ENCODE results near the gene HSF2BP. TPM values are rescaled to one million over a fixed set of nuclear protein-coding genes. Genes with fewer than 3 reads are reported as not detected.

The HSF2BP gene
- total RNA-seq, 4 donors from 2014 or later, result 0.57 to 1.6 (median 0.59) TPM; not detected in 1

DNA sequence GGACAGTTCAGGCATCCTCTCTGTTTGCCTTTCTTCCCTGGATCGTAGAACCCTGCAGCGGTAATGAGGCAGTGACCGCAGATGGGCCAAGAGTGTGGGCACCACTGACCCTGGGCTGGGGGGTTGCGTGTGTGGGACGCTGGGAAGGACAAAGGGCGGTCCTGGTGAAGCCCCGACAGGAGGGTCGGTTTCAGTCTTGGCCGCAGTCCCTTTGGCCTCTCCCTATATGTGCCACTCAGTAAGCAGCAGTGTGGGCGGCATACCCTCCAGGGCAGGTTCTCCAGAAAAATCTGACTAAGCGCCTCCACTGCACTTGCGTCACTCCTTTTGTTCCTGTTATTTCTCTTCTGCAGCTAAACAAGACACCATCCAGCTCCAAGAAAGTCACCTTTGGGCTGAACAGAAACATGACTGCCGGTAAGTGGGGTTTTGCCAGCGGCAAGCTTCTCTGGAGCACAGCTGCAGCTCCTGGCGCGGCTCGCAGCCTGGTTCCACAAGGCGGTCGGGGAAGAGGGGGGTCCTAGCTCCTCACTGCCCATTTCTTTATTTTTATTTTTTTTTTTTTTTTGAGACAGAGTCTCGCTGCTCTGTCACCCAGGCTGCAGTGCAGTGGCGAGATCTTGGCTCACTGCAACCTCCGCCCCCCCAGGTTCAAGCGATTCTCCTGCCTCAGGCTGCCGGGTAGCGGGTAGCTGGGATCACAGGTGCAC is 32.0 kb upstream of the HSF2BP start:
- no peaks in the 10 kb centered on the region for H3K4me1 ChIP-seq
- no peaks in the 10 kb centered on the region for H3K9me3 ChIP-seq
- no peak overlapping the region for H3K27ac ChIP-seq
- 93% methylated on average over 18 of the region's 25 CpGs for WGBS
- H3K36me3 ChIP-seq, result peaks cover 97% of the 10 kb centered on the region
- TF ChIP-seq POLR2A (IDR thresholded peaks at IDR 0.05), result no peak
- TF ChIP-seq EP300 (IDR thresholded peaks at IDR 0.05), result no peak
- TF ChIP-seq, protein P1, sequence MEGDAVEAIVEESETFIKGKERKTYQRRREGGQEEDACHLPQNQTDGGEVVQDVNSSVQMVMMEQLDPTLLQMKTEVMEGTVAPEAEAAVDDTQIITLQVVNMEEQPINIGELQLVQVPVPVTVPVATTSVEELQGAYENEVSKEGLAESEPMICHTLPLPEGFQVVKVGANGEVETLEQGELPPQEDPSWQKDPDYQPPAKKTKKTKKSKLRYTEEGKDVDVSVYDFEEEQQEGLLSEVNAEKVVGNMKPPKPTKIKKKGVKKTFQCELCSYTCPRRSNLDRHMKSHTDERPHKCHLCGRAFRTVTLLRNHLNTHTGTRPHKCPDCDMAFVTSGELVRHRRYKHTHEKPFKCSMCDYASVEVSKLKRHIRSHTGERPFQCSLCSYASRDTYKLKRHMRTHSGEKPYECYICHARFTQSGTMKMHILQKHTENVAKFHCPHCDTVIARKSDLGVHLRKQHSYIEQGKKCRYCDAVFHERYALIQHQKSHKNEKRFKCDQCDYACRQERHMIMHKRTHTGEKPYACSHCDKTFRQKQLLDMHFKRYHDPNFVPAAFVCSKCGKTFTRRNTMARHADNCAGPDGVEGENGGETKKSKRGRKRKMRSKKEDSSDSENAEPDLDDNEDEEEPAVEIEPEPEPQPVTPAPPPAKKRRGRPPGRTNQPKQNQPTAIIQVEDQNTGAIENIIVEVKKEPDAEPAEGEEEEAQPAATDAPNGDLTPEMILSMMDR (IDR thresholded peaks at IDR 0.05), result no peak
- TF ChIP-seq POLR2AphosphoS5 (IDR thresholded peaks at IDR 0.05), result no peak
- no peak overlapping the region for H3K4me3 ChIP-seq
- no peaks in the 10 kb centered on the region for H3K27me3 ChIP-seq
- DNase-seq (ENCODE audit: low spot score in 2 of 2), result no peak

DNA sequence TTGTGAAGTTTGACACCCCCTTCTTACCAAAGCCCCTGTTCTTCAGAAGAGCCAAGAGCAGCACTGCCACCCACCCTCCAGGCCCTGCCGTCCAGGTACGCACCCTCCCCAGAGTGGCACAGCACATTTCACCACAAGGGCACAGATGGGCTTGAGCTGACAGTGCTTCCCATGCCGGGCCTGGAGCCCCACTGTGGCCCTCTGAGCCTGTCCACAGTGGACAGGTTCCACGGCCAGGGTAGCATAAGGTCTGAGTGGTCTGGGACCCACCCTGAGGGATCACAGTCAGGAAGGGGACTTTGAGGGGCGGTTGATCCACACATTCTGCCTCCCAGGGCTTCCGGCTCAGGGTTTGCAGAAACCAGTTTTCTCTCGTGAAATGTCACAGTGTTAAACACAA is 31.1 kb upstream of the HSF2BP start:
- TF ChIP-seq EP300 (IDR thresholded peaks at IDR 0.05) (no peak), POLR2AphosphoS5 (IDR thresholded peaks at IDR 0.05) (no peak), POLR2A (IDR thresholded peaks at IDR 0.05) (no peak)
- TF ChIP-seq, protein P1 (IDR thresholded peaks at IDR 0.05), result no peak
- H3K9me3 ChIP-seq, result no peaks in the 10 kb centered on the region
- H3K27me3 ChIP-seq, result no peaks in the 10 kb centered on the region
- DNase-seq (ENCODE audit: low spot score in 2 of 2), result no peak
- H3K27ac ChIP-seq, result no peak overlapping the region
- WGBS, result 94% methylated on average over 6 of the region's 7 CpGs
- H3K4me1 ChIP-seq, result no peaks in the 10 kb centered on the region
- H3K36me3 ChIP-seq, result peaks cover 99% of the 10 kb centered on the region
- no peak overlapping the region for H3K4me3 ChIP-seq

DNA sequence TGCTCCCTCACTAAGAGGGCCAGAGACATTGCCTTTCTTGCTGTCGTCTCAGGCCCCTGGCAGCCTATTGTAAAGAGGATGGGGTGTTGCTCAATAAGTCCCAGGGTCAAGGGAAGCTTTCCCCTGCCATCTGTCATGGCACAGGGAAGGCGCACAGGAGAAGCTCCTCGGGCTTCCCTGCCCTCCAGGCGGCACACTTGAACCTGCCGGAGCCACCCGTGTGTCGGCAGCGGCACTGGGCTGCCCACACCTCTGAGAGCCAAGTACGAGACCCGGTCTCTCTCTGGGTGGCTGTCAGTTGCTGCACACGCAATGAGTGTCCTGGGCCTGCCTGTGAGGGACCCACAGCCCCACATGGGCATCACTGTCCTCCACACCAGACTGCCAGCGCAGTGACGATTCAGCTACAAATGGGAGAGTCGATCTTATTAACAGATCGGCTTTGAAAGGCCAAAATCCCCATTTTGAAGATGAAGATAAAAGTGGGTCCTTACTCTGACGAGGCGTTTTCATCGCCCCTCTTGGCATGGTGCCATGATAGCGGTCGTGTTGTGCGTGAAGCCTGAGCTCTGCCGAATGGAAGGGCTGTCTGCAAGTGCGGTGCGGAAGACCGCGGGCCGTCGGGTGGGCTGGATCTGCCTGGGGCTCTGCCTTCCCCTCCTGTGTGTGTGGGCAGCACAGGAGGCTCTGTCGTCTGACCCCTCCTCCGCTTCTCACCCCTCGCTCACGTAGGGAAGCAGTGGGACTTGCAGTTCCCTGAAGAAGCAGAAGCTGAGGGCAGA is 30.5 kb upstream of the HSF2BP start:
- H3K27me3 ChIP-seq, result no peaks in the 10 kb centered on the region
- H3K4me1 ChIP-seq, result no peaks in the 10 kb centered on the region
- H3K4me3 ChIP-seq, result no peak overlapping the region
- TF ChIP-seq POLR2A (IDR thresholded peaks at IDR 0.05) (no peak), POLR2AphosphoS5 (IDR thresholded peaks at IDR 0.05) (no peak), EP300 (IDR thresholded peaks at IDR 0.05) (no peak)
- TF ChIP-seq, protein P1 (IDR thresholded peaks at IDR 0.05), result no peak
- no peak overlapping the region for H3K27ac ChIP-seq
- WGBS, result 95% methylated on average over 15 of the region's 32 CpGs
- H3K36me3 ChIP-seq, result peaks cover 99% of the 10 kb centered on the region
- H3K9me3 ChIP-seq, result no peaks in the 10 kb centered on the region
- DNase-seq (ENCODE audit: low spot score in 2 of 2), result no peak

DNA sequence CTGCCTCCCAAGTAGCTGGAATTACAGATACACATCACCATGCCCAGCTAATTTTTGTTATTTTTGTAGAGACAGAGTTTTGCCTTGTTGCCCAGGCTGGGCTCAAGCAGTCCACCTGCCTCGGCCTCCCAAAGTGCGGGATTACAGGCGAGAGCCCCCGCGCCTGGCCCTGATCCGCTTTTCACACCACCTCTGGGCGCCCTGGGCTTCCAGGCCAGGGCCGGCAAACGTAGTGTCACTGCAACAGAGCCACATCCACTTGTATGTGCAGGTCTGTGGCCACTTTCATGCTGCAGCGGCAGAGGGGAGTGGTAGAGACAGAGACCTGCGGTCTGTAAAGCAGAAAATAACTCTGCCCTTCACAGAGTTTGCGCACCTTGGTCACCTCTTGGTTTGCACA is 29.6 kb upstream of the HSF2BP start:
- H3K4me1 ChIP-seq, result no peaks in the 10 kb centered on the region
- H3K36me3 ChIP-seq, result peaks cover 97% of the 10 kb centered on the region
- no peaks in the 10 kb centered on the region for H3K27me3 ChIP-seq
- no peak overlapping the region for H3K27ac ChIP-seq
- TF ChIP-seq POLR2A (IDR thresholded peaks at IDR 0.05) (no peak), POLR2AphosphoS5 (IDR thresholded peaks at IDR 0.05) (no peak), EP300 (IDR thresholded peaks at IDR 0.05) (no peak)
- TF ChIP-seq, protein P1 (IDR thresholded peaks at IDR 0.05), result no peak
- no peak overlapping the region for H3K4me3 ChIP-seq
- 98% methylated on average over 10 of the region's 12 CpGs for WGBS
- H3K9me3 ChIP-seq, result no peaks in the 10 kb centered on the region
- no peak for DNase-seq (ENCODE audit: low spot score in 2 of 2)

All from suprapubic skin (tissue), 4 donors.